Measurements from ENCODE around the gene PTPRK. TPM values are rescaled to one million over a fixed set of nuclear protein-coding genes. Genes with fewer than 3 reads are reported as not detected.

The PTPRK gene
- total RNA-seq, 1 donor from 2014 or later: 42.8 TPM

DNA sequence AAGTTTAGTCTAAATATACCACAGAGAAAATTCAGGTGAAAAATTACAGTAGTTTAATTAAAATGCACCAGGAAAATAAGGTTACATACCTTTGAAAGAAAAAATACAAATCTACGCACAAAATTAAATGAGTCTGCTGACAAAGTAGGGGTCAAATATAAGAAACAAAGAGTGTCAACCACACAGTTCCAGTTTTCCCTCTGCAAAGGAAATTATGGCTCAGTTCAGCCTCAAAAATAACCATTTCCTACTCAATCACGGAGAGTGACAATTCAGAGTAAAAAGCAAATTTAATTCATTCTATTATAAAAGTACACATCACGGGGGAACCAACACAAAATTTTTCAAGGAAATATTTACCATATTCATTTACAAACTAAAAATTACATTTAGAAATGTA lies 124.8 kb downstream of the PTPRK start:
- DNase-seq (ENCODE audit: low read depth): no peak

DNA sequence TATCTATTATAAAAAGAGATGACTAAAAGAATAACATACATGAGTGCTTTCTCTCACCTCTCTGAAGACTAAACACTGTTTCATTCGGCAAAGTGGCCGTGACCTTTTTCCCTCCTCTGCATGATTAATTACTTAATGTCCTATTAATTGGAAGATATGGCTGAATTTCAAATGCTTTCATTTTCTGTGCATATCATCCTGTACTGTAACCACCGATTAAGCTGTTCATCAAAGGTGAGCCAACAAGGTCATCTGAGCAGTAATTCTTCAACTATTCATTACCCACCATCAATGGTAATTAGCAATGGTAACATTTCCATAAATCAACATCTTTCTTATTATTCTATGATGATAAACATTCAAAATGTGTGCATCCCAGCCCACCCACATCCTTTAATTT lies 125.2 kb downstream of the PTPRK start:
- DNase-seq (ENCODE audit: low read depth): no peak

DNA sequence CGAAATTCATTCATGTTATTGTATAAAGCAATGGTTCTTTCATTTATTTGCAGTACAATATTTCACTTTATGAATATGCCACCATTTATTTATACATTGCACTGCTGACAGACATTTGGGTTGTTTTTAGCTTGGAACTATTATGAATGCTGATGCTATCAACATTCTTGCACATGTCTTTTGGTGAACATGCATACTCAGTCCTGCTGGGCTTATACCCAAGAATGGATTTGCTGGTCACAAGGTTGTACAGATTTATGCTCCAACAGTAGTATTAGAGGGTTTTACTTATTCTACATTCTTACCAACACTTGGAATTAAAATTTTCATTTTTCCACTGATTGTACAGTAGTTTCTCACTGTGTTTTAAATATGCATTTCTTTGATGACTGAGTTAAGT lies 126.2 kb downstream of the PTPRK start:
- no peak for DNase-seq (ENCODE audit: low read depth)

DNA sequence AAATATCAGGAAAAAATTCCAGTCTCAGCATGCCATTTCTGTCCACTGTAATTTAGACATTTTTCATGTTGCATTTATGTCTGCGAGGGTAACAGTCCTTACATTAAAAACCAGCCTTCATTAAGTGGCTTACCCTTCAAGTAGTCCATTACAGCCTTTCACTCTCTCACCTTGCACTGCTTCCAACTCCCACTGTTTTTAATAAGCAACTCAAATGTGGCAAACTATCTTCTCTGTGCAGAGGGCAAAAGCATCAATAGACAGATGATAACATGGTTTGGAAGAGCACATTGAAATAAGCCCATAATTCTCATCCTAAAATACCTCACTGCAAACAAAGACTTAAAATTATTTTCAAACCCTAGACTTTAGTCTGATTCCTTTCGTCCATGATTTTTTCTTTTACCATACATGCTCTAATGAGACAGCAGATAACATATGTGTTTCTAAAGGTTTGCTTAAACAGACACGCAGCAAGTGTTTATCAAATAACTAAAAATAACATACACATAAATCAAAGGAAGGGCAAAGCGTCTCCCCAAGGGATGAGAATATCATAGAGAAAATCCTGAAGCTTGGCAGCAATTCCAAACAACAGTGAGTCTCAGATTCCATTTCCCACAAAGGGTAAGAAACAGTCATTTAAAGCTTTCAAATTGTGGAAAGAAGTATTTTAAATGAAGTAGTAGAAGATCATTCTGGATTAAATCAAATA lies 130.4 kb downstream of the PTPRK start:
- peak; percentile 64 for DNase-seq (ENCODE audit: low read depth)

DNA sequence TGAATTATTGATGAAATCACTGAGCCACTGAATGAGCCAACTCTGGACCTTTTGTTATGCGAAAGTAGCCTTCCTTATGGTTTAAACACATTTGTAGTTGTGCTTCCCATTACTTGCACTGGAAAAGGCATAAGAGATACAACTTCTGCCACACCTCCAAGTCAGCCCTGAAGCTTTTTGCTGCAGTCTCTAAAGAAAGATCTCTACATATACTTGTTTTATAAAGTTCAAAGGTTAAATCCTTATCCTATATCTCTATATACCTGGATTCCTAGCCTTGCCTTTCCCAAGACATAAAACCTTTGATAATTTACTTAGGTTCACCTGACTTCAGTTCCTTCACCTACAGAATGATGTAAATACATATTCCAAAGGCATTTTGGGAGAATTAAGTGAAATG lies 132.0 kb downstream of the PTPRK start:
- no peak for DNase-seq (ENCODE audit: low read depth)

DNA sequence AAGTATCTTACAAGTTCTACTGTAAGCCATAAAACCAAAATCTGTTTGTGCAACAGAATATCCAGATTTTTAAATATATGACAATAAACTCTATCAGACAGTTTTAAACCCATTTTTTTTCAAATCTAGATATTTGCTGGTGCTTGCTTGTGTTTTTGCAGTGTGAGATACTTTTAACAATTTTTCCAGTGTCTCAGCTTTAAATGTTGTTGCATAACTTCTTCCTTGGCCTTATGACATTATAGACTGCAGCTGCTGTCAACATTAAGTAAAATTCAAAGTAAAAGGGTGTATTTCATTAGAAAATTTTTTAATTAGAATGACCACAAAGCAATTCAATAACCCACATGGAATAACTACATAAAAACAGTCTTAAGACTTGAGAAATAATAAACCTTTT lies 139.5 kb downstream of the PTPRK start:
- no peak for DNase-seq (ENCODE audit: low read depth)

DNA sequence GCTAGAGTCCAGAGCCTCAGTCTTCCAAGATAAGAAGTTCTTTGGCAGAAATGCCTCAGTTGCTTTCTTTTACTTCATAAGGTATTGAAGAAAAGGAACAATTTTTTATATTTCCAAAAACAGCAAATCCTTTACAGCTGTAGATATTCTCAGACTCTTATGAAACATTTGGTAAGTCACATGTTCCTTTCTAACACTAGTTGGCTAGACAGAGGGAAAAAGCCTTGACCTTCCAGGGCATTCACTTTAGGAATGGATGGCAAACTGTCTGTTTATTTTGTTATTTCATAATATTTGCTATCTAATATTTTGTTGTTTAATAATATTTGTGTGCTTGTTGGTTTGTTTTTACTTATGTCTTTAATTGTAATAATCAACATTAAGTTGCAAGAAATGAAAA lies 140.8 kb downstream of the PTPRK start:
- no peak for DNase-seq (ENCODE audit: low read depth)

DNA sequence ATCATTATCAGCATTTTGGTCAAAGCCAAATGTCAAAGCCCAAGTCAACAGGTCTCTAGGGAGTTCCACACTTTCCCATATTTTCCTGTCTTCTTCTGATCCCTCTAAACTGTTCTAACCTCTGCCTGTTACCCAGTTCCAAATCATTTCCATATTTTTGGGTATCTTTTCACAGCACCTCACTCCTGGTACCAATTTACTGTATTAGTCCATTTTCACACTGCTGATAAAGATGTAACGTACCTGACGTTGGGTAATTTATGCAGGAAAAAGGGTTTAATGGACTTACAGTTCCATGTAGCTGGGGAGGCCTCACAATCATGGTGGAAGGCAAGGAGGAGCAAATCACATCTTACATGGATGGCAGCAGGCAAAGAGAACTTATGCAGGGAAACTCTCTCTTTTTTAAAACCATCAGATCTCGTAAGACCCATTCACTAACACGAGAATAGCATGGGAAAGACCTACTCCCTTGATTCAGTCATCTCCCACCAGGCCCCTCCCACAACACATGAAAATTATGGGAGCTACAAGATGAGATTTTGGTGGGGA lies 143.4 kb downstream of the PTPRK start:
- DNase-seq (ENCODE audit: low read depth): no peak

DNA sequence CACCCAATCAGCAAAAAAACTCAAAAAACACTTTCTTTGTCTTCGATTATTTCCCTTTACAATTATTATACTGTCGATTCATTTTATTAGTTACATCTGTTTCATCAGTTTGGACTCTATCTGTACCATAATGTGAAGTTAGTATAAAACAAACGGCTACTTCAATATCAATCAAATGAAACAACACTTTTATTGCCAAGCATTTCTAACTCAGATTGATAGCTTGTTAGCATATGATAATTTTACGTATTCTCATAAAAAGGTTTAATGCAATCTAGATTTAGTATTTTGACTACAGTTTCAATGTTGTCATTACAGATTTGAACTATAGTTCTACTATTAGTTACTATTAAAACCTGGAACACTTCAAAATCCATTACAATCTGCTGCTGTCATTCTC lies 149.3 kb downstream of the PTPRK start:
- no peak for DNase-seq (ENCODE audit: low read depth)

DNA sequence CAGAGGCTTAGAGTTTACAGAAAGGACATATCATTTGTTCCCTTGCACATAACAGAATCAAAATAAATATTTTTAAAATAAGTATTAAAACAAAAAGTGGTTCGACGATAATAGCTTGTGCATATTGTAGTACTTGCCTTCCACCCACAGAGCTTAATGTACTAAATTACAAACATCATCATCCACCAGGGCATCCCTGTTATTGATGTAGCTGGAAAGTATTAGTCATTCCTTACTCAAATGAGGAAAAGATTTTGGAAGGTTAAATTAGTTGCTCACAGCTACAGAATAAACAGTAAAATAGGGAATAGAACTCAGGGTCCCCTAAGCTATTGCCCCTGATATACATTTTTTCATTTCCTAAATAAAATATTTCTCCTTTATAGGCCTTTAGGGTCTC lies 150.3 kb downstream of the PTPRK start:
- peak; percentile 44 for DNase-seq (ENCODE audit: low read depth)

DNA sequence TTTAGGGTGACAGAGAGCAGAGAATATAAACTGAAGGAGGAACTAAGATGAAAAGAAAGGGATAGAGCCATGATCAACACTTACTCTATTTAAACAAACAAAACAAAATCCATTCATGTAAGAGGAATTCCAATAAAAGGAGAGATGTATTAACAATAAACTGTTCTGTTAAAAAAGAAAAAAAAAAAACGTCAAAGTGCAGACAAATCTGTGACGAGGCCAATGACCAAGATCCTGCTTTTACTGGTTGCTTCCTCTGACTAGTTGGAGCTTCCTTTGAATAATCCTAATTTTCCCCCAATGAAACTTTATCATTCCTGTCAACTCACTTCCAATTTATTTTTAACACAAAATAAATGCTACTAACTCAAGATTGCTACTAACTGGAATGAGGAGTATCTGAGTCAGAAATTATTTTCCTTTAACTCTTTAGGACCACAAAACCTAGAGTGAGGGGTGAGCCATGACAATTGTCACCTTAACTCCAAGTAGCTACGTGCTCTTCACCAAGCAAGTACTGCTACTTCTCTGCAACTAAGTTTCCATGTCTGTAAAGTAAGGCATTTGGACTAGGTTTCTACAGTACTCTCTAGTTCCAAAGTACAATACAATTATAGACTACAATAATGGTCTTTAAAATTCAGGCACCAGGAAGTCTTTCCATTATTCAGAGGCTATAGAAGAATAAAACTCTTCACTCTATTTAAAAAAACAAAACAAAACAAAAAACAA lies 152.0 kb downstream of the PTPRK start:
- DNase-seq (ENCODE audit: low read depth): no peak

DNA sequence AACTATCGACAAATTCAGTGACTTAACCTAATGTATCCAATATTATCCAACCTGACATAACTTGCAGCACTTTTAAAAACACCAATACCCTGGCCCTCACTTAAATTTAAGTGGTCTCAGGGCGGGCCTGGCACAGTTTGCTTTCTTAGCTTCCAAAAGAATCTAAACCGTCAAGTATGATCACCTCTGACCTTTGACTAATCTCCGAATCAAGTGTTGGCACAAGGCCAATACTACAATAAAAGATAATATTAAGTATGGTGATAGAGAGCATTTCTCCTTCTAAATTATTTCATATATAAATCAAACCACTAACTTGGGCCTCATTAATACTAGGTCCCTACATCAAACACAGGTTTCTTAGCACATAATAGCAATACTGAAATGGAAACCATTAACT lies 153.0 kb downstream of the PTPRK start:
- no peak for DNase-seq (ENCODE audit: low read depth)

DNA sequence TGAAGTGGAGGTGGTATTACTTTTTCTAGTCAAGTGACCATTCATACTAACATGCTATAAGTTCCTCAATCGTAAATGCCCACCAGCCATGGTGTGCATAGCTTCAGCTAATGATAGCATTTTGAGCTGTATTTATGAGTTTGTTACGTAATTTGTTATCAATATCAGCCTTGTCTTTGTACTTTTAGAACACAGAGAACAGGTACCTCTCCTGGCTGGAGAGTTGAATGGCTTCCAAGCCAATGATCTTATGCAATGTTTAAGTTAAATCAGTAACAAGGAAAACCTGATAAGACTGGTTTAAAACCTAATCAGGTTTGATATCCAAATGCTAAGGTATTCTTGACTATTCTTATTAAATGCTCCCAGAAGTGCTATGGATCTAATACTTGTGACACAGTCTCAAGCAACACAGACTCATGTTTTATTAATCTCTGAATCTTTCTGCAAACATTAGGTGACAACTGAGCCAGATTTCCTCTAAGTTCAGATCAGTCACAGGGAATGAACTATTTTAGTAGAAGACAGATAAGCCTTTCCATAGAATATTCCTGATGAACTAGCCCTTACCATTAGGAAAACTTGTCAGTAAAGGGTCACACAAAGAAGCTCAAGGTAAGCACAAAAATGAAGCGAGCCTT lies 154.8 kb downstream of the PTPRK start:
- no peak for DNase-seq (ENCODE audit: low read depth)

DNA sequence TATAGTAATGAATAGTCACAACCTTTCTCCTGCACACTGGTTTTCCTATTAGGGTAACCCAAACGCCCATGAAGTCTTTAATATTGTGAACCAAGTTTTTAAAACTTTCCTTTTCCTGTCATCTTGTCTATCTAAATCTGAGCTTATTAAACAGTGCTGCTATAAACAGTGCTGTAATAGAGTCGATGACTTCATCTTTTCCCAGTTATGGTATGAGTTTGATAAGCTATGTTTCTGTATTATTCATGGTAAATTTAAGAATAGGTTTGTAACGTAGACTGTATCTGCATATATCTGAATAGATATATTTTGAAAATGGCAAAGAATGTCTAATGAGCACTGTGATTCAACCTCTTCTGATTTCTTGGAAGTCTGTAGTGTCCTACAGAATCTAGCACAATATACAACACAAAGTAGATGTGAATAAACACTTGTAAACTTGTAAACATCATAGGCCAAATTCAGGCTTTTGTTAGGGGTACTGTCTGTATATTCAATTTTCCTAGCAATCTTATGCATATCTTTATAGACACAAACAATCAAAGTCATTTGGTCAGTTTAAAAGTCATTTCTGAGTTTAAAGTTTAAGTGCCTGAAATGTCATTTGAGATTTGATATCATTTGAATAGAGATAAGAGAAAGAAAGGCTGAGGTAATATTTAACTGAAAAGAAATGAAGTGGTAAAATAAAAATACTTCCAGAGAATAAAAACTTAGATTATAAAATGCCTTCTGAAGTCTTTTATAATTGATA lies 155.5 kb downstream of the PTPRK start:
- no peak for DNase-seq (ENCODE audit: low read depth)

DNA sequence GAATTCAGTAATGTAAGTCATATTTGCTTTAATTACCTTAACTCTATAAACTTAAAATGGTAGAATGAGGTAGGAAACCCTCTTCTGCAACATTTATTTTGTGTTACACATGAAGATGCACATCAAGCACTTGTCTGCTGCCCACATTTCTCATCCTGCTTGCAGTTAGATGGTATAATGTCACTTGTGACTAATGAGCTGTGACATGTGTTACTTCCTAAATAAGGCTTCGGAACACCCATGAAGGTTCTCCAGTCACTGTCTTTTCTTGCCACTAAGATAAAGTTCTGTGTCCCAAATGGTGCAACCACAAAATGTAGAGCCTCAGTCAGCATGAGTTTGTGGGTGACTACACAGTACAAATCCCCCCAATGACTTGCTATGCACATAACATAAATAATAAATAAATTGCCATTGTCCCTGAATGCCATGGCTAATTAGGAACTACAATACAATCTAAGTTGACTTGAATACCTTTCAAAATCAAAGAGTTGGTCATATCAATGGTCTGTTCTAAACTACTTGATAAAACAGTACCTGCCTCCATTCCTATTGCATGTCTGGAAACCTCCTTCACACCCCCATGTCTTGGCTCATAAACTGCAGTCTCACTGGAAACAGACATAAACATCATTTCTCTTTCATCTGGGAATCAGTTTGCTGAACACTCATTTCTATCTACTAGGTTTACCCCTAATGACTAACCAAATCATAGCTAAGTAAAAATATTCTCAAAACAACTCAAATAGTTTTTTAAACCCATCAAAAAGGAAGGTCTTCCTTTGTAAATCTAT lies 157.2 kb downstream of the PTPRK start:
- DNase-seq (ENCODE audit: low read depth): no peak

DNA sequence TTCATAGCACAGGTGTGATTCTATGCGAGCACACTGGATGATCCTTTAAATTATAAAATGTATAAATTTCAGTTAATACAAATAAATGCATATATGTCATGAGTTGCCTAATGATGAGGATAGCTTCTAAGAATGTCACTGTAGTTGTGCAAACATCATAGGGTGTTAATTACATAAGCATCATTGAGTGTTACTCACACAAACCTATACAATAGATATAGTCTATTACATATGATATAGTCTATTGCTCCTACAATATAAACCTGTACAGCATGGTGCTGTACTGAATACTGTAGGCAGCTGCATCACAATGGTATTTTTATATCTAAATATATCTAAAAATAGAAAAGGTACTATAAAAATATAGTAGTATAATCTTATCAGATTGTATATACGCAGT lies 159.0 kb downstream of the PTPRK start:
- DNase-seq (ENCODE audit: low read depth): no peak

DNA sequence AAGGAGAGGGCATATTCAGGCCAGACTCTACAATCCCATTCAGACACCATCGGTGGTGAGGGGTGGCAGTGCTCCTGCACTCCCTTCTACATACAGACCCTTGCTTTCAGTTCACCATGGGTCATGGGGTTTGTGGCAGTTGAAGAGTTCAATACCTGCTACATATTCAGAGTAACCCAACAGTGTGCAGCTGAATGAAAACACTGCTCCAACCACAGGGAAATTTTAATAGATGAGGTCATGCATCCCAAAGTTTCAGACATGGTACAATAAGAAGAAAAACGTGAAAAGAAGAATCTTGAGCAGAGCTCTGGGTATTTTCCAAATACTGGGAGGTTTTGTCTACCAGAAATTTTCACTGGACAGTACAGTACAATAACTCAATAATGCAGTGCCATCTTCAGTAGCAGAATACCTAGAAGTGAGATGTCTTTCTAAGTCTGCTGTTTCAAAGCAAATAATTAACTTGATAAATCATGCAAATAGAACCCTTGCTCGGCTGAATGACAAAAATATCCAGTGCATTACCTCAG lies 162.1 kb downstream of the PTPRK start:
- no peak for DNase-seq (ENCODE audit: low read depth)

DNA sequence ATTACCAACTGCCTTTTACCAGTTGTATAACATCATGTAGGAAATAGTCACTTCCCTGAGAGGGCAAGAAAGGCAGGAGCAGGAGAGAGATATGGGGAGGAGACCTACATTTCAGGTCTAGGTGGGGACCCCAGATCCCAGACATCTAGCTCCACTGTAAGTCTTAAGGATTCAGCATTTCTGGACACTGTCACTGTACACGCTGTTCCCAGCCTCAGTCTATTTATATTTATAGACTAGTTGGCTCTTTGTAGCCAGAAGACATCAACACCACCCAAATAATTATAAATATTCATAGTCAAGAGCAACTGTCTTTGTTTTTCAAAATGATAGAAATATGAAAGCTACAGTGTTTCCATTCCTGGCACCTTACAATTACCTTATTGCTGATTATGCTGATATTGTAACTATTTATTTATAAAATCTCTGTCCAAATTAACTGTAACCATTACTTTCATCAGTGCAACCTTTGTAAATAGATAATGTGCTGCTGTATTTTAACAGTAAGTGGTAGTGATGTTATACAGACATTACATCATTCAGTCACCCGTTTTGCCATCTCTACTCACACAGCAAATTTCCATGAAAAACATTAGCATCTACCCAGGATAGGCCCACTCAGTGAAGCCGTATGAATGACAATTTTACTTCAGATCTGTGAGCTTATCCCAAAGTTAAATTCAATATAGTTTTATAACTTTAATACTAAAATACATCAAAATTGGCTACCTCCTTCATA lies 162.8 kb downstream of the PTPRK start:
- DNase-seq (ENCODE audit: low read depth): no peak

DNA sequence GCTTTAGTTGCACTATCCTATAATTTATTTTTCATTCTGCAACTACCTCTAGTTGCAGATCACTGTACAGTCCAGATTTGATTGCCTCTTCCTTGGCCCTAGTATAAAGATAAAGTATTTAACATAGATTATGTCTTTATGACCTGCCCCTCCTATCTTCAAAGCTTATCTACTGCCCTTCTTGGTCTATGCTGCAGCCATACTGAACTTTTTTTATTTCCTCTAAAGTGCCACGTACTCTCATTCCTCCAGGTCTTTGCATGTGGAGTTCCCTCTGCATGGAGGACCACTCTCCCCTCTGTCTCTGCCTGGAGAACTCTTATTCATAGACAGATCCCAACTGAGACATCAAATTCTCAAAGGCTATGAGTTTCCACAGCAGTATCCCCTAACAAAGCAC lies 168.0 kb downstream of the PTPRK start:
- no peak for DNase-seq (ENCODE audit: low read depth)

DNA sequence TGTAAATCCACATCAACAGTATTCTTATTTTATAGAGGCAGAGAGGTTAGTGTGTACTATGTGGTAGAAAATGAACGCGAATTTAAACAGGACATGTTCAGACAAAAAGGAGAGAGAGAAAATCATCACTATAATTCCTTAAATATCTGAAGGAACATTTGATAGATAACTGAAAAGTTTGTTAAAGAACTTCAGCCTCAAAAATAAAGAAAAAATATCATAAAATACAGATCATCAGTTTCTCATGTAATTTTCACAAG lies 169.2 kb downstream of the PTPRK start:
- DNase-seq (ENCODE audit: low read depth): no peak

Data from myocyte (in vitro differentiated cells).